CD4-positive, alpha-beta T cell (primary cell): ENCODE measurements around the gene POLL. TPM values are rescaled to one million over a fixed set of nuclear protein-coding genes. Genes with fewer than 3 reads are reported as not detected.

ENCODE experiments used
- ATAC-seq: fragments of 200-7000 bp; cut with Tn5 transposase; one replicate; pipeline ENCODE4 v1.10.0; 2022; ENCODE audit warnings: mild to moderate bottlenecking; ENCODE audit not compliant: poor library complexity
- CTCF ChIA-PET: fragments of 350-600 bp; sonication (Branson Sonifier 250); formaldehyde crosslinking; loops from one replicate; lab custom pipeline; 2021; ENCODE audit warnings: antibody characterized with exemption, inconsistent platforms; lab: Charles Lee
- POLR2A ChIA-PET: fragments of 350-600 bp; sonication (Branson Sonifier 250); formaldehyde crosslinking; loops from one replicate; lab custom pipeline; 2021; ENCODE audit warnings: antibody characterized with exemption, inconsistent platforms; lab: Charles Lee
- DNase-seq, 14 experiments: peaks; one replicate each; pipeline ENCODE4 v3.0.0-alpha.2; 2013 to 2020; ENCODE audit warnings: mixed read lengths in 2 of 14
- H3K27ac ChIP-seq, 2 donors: one replicate each; pipeline versions ENCODE4 v1.5.1 to v1.7.0; 2013; ENCODE audit warnings: low read length in 2 of 2, low read depth in 1 of 2, mild to moderate bottlenecking in 1 of 2
- H3K27me3 ChIP-seq, 2 experiments: 1 replicate in 1 of 2; 2 replicates in 1 of 2; pipeline versions ENCODE4 v1.6.1 to v1.7.0; 2013; ENCODE audit warnings: low read length in 2 of 2, control low read depth in 1 of 2, mild to moderate bottlenecking in 1 of 2, moderate library complexity in 1 of 2; ENCODE audit not compliant: insufficient read depth in 2 of 2, control insufficient read depth in 1 of 2
- H3K36me3 ChIP-seq: one replicate; pipeline ENCODE4 v1.6.1; 2013; ENCODE audit warnings: low read length, control low read depth; ENCODE audit not compliant: insufficient read depth
- H3K4me1 ChIP-seq: one replicate; pipeline ENCODE4 v1.6.1; 2013; ENCODE audit warnings: low read length, control low read depth; ENCODE audit not compliant: insufficient read depth
- H3K4me3 ChIP-seq: one replicate; pipeline ENCODE4 v1.5.1; 2013; ENCODE audit warnings: mild to moderate bottlenecking, low read length, moderate library complexity
- H3K9me3 ChIP-seq, 2 experiments: 1 replicate in 1 of 2; 2 replicates in 1 of 2; pipeline versions ENCODE4 v1.6.1 to v1.7.0; 2013; ENCODE audit warnings: low read length in 2 of 2, mild to moderate bottlenecking in 2 of 2, control low read depth in 1 of 2, moderate library complexity in 1 of 2; ENCODE audit not compliant: control insufficient read depth in 1 of 2, insufficient read depth in 1 of 2
- H3K27ac Mint-ChIP-seq: one replicate; pipeline ENCODE4 v1.8.0; 2020; ENCODE audit warnings: mixed read lengths
- H3K27me3 Mint-ChIP-seq: one replicate; pipeline ENCODE4 v1.8.0; 2021; ENCODE audit warnings: mixed read lengths
- H3K36me3 Mint-ChIP-seq: one replicate; pipeline ENCODE4 v1.8.0; 2021; ENCODE audit warnings: low read depth, mixed read lengths
- H3K4me1 Mint-ChIP-seq: one replicate; pipeline ENCODE4 v1.8.0; 2021; ENCODE audit warnings: low read depth, mixed read lengths
- H3K4me3 Mint-ChIP-seq: one replicate; pipeline ENCODE4 v1.8.0; 2020; ENCODE audit warnings: mild to moderate bottlenecking, mixed read lengths
- H3K9me3 Mint-ChIP-seq: one replicate; pipeline ENCODE4 v1.8.0; 2020; ENCODE audit warnings: mixed read lengths
- intact Hi-C, 2 experiments: fragments of 100-400 bp; cut with DNase I in 1 of 2; cut with micrococcal nuclease in 1 of 2; formaldehyde crosslinking; loops; one replicate each; pipeline versions ENCODE4 v1.15.1 to v1.9.0; 2023 to 2025; cut with DNase I, micrococcal nuclease
- total RNA-seq, 174 experiments: library from RNA in 2 of 174; stranded (reverse) in 2 of 174; gene quantifications; one replicate each; pipeline ENCODE4 v1.2.3 and lab custom pipeline; 2021 to 2026
- TF ChIP-seq, protein P1 (sequence below): fragments of 200-600 bp; IDR thresholded peaks from one replicate; pipeline ENCODE4 v1.8.0; 2022; ENCODE audit warnings: antibody characterized with exemption, mild to moderate bottlenecking

Gene POLL
- total RNA-seq, 2 experiments from 2014 or later = 23.3 to 24.3 TPM

DNA sequence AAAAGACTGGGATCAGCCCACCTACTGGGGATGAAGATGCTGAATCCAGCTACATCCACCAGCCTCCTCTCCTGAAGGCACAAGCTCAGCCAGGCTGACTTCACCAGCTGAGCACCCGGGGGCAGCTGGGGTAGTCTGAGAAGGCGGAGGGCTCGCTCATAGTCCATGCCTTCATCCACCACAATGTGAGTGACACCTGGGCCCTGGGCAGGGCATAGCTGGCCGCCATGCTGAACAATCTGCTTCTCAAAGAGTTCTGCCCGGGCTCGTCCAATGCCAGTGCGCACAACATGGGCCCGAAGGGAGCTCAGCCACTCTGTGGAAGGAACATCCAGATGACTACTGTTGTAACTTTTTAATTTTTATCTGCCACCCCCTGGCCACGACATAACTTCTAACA lies 2.2 kb downstream of the POLL start:
- ChIA-PET CTCF (no interaction called here), POLR2A (no interaction called here)
- Histone ChIP-seq H3K27ac (no peak overlapping the region), H3K4me1 (peaks cover 24% of the 10 kb centered on the region), H3K36me3 (peaks cover 36% of the 10 kb centered on the region), H3K9me3 (no peaks in the 10 kb centered on the region), H3K27me3 (no peaks in the 10 kb centered on the region), H3K4me3 (no peak overlapping the region)
- intact Hi-C loops = loop anchor here in 1 of 2 experiments (5.0 to 10.0 kb wide), 3 partner anchors 106 to 1049 kb away; partner anchors contain the start of genes BTRC and HIF1AN
- peaks cover 47% of the 10 kb centered on the region for H3K36me3 Mint-ChIP-seq
- DNase-seq (no peak), ATAC-seq (no peak)
- no peak overlapping the region for H3K27ac Mint-ChIP-seq
- H3K9me3 Mint-ChIP-seq = no peaks in the 10 kb centered on the region
- H3K4me3 Mint-ChIP-seq = no peak overlapping the region
- peaks cover 3% of the 10 kb centered on the region for H3K27me3 Mint-ChIP-seq
- peaks cover 24% of the 10 kb centered on the region for H3K4me1 Mint-ChIP-seq
- TF ChIP-seq, protein P1, sequence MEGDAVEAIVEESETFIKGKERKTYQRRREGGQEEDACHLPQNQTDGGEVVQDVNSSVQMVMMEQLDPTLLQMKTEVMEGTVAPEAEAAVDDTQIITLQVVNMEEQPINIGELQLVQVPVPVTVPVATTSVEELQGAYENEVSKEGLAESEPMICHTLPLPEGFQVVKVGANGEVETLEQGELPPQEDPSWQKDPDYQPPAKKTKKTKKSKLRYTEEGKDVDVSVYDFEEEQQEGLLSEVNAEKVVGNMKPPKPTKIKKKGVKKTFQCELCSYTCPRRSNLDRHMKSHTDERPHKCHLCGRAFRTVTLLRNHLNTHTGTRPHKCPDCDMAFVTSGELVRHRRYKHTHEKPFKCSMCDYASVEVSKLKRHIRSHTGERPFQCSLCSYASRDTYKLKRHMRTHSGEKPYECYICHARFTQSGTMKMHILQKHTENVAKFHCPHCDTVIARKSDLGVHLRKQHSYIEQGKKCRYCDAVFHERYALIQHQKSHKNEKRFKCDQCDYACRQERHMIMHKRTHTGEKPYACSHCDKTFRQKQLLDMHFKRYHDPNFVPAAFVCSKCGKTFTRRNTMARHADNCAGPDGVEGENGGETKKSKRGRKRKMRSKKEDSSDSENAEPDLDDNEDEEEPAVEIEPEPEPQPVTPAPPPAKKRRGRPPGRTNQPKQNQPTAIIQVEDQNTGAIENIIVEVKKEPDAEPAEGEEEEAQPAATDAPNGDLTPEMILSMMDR = no peak

DNA sequence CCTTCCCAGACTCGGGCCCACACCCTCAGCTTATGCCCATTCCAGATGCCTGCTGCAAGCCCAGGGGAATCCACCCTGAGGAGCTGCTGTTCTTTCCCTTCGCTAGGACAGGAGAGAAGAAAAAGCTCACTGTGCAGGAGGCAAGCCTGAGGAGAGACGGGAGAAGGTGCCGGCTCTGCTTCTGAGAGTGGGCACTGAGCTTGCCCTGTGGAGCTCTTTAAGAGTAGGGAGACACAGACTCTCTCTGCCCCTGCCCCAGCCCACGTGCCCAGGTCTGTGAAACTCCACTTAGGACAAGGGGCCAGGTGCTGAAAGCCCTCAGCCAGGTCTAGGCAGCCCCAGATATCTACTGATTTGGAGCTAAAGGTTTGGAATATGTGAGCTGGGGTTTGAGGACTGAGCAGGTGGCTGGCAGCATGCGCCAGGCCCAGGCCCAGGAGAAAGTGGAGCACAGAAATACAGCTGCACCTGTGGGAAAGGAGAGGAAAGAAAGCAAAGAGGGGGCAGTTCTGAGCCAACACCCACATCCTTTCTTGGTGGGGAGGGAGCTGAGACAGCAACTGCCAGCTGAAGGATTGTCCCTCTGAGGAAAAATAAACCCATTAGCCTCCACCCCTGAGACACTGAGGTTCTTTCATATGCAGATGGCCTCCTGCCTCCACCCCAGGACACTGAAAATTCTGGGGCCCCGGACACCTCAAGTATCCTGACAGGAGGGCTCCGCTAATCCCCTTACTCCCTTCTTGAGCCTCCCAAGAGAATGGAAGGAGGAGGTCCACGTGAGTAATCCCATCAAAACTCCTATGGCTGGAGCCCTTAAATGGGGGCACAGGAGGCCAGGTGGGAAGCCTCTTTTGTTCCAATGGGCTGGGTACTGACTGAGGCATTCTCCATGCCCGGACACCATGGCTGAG lies 7.3 kb downstream of the POLL start:
- H3K27me3 ChIP-seq = no peaks in the 10 kb centered on the region
- H3K27ac Mint-ChIP-seq = no peak overlapping the region
- CTCF ChIA-PET = interaction anchor here (0.6 kb wide), 1 partner anchor 59 kb away, joined by 3 read pairs; no protein-coding TSS in a partner anchor
- no peak overlapping the region for H3K4me3 ChIP-seq
- peaks cover 2% of the 10 kb centered on the region for H3K4me1 ChIP-seq
- no peak for DNase-seq
- no peak for ATAC-seq
- intact Hi-C loops = loop anchor here in 1 of 2 experiments (10.0 kb wide), 1 partner anchor 226 kb away; the partner anchor contains the start of gene BTRC
- H3K27me3 Mint-ChIP-seq = no peaks in the 10 kb centered on the region
- no peaks in the 10 kb centered on the region for H3K9me3 Mint-ChIP-seq
- TF ChIP-seq, protein P1 = no peak
- POLR2A ChIA-PET = no interaction called here
- no peaks in the 10 kb centered on the region for H3K4me1 Mint-ChIP-seq
- H3K27ac ChIP-seq = no peak overlapping the region
- peaks cover 60% of the 10 kb centered on the region for H3K36me3 Mint-ChIP-seq
- H3K36me3 ChIP-seq = peaks cover 75% of the 10 kb centered on the region
- H3K4me3 Mint-ChIP-seq = no peak overlapping the region
- H3K9me3 ChIP-seq = no peaks in the 10 kb centered on the region

DNA sequence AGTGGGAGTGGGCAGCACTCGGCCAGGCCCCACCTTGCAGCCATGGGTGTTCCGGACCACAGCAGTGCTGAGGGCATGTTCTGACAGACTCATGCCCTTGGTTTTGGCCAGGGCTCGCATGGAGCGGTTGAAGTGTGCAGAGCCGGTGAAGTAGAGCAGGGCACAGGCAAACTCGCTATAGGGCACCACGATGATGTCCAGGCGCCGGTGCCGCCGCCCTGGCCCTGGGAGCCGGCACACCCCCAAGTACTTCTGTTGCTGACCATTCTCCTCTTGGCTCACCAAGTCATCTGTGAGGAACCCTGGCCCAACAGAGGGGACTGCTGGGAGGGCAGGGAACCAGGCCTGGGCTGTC lies 8.6 kb downstream of the POLL start:
- Histone ChIP-seq H3K27me3 (no peaks in the 10 kb centered on the region), H3K9me3 (no peaks in the 10 kb centered on the region), H3K27ac (no peak overlapping the region), H3K4me1 (no peaks in the 10 kb centered on the region), H3K36me3 (peaks cover 64% of the 10 kb centered on the region), H3K4me3 (no peak overlapping the region)
- H3K27me3 Mint-ChIP-seq = no peaks in the 10 kb centered on the region
- DNase-seq = no peak
- peaks cover 52% of the 10 kb centered on the region for H3K36me3 Mint-ChIP-seq
- CTCF ChIA-PET = no interaction called here
- H3K27ac Mint-ChIP-seq = no peak overlapping the region
- H3K9me3 Mint-ChIP-seq = no peaks in the 10 kb centered on the region
- H3K4me3 Mint-ChIP-seq = no peak overlapping the region
- ATAC-seq = no peak
- TF ChIP-seq, protein P1 = no peak
- H3K4me1 Mint-ChIP-seq = no peaks in the 10 kb centered on the region
- intact Hi-C loops = no loop called here
- POLR2A ChIA-PET = no interaction called here
